IMR-90 (cell line): Measurements from ENCODE around the gene TROAP. TPM values are rescaled to one million over a fixed set of nuclear protein-coding genes. Genes with fewer than 3 reads are reported as not detected.

ENCODE experiments used
- ATAC-seq: fragments of 200-7000 bp; cut with Tn5 transposase; 2 replicates; pipeline ENCODE4 v1.9.1; 2020; ENCODE audit warnings: low read depth, mild to moderate bottlenecking, moderate library complexity
- BruUV-seq: library from RNA; stranded (reverse); fragments of 400-500 nt; replicated peaks from 2 replicates; lab custom pipeline; 2021; lab: Mats Ljungman, UMichigan
- CTCF ChIA-PET: fragments of 300-600 bp; formaldehyde crosslinking; extraction: SDS; loops from one replicate; lab custom pipeline; 2021; ENCODE audit warnings: antibody characterized with exemption; lab: Yijun Ruan, JAX
- POLR2A ChIA-PET: fragments of 300-600 bp; sonication (Branson Sonifier 250); formaldehyde crosslinking; loops from one replicate; lab custom pipeline; 2022; ENCODE audit warnings: antibody characterized with exemption; ENCODE audit not compliant: unreplicated experiment; lab: Charles Lee
- DNase-seq: peaks from one replicate; pipeline ENCODE4 v3.0.0; 2013
- H2AFZ ChIP-seq: replicated peaks from 2 replicates; pipeline ENCODE3; 2013; ENCODE audit warnings: low read length, mild to moderate bottlenecking; ENCODE audit not compliant: poor library complexity
- H2AK5ac ChIP-seq: 2 replicates; pipeline ENCODE4 v1.6.1; 2013; ENCODE audit warnings: low read depth, low read length, inconsistent platforms
- H2AK9ac ChIP-seq: replicated peaks from 2 replicates; pipeline ENCODE3; 2013; ENCODE audit warnings: mild to moderate bottlenecking, low read depth, low read length, moderate library complexity; ENCODE audit not compliant: poor library complexity
- H2BK120ac ChIP-seq: 2 replicates; pipeline ENCODE4 v1.6.1; 2013; ENCODE audit warnings: low read depth, low read length, inconsistent platforms
- H2BK15ac ChIP-seq: 3 replicates; pipeline ENCODE4 v1.6.1; 2013; ENCODE audit warnings: low read depth, low read length, inconsistent platforms
- H2BK20ac ChIP-seq: 2 replicates; pipeline ENCODE4 v1.6.1; 2013; ENCODE audit warnings: low read depth, mild to moderate bottlenecking, inconsistent platforms, low read length, moderate library complexity
- H2BK5ac ChIP-seq: 2 replicates; pipeline ENCODE4 v1.6.1; 2013; ENCODE audit warnings: mild to moderate bottlenecking, low read depth, low read length, inconsistent platforms; ENCODE audit not compliant: poor library complexity, severe bottlenecking
- H3K14ac ChIP-seq: replicated peaks from 2 replicates; pipeline ENCODE4 v1.6.1; 2013; ENCODE audit warnings: low read depth, low read length, inconsistent platforms
- H3K18ac ChIP-seq: 2 replicates; pipeline ENCODE4 v1.6.1; 2013; ENCODE audit warnings: low read depth, low read length, control low read depth
- H3K23ac ChIP-seq: 2 replicates; pipeline ENCODE4 v1.6.1; 2013; ENCODE audit warnings: low read depth, low read length, inconsistent platforms
- H3K27ac ChIP-seq: 2 replicates; pipeline ENCODE4 v1.5.1; 2013; ENCODE audit warnings: mild to moderate bottlenecking, control low read depth, low read length; ENCODE audit not compliant: insufficient read depth
- H3K27me3 ChIP-seq: 2 replicates; pipeline ENCODE4 v1.6.1; 2013; ENCODE audit warnings: low read length; ENCODE audit not compliant: control insufficient read depth, insufficient read depth
- H3K36me3 ChIP-seq: 2 replicates; pipeline ENCODE4 v1.6.1; 2013; ENCODE audit warnings: low read length, mixed read lengths; ENCODE audit not compliant: control insufficient read depth, insufficient read depth
- H3K4ac ChIP-seq: 2 replicates; pipeline ENCODE4 v1.6.1; 2013; ENCODE audit warnings: low read depth, low read length, inconsistent platforms
- H3K4me1 ChIP-seq: 2 replicates; pipeline ENCODE4 v1.6.1; 2013; ENCODE audit warnings: low read length, mixed read lengths; ENCODE audit not compliant: control insufficient read depth, insufficient read depth
- H3K4me2 ChIP-seq: 2 replicates; pipeline ENCODE4 v1.6.1; 2013; ENCODE audit warnings: low read depth, mild to moderate bottlenecking, control low read depth, low read length, moderate library complexity
- H3K4me3 ChIP-seq: 2 replicates; pipeline ENCODE4 v1.5.1; 2013; ENCODE audit warnings: low read depth, mild to moderate bottlenecking, control low read depth, low read length, moderate library complexity; ENCODE audit not compliant: insufficient read depth
- H3K56ac ChIP-seq: 2 replicates; pipeline ENCODE4 v1.6.1; 2013; ENCODE audit warnings: low read length, inconsistent platforms; ENCODE audit not compliant: insufficient read depth; ENCODE audit errors: extremely low read depth
- H3K79me1 ChIP-seq, 2 experiments: 2 replicates each; pipeline ENCODE4 v1.6.1; 2013; ENCODE audit warnings: low read length in 2 of 2, inconsistent platforms in 1 of 2, low read depth in 1 of 2
- H3K9ac ChIP-seq: 2 replicates; pipeline ENCODE4 v1.6.1; 2013; ENCODE audit warnings: low read depth, low read length, control low read depth
- H3K9me1 ChIP-seq: 2 replicates; pipeline ENCODE4 v1.6.1; 2013; ENCODE audit warnings: low read length, inconsistent platforms; ENCODE audit not compliant: insufficient read depth
- H3K9me3 ChIP-seq: 2 replicates; pipeline ENCODE4 v1.6.1; 2013; ENCODE audit warnings: low read length; ENCODE audit not compliant: control insufficient read depth, insufficient read depth
- H4K20me1 ChIP-seq: 2 replicates; pipeline ENCODE4 v1.6.1; 2013; ENCODE audit warnings: low read length, inconsistent platforms; ENCODE audit not compliant: insufficient read depth
- H4K5ac ChIP-seq: 2 replicates; pipeline ENCODE4 v1.6.1; 2013; ENCODE audit warnings: mild to moderate bottlenecking, low read depth, low read length, control low read depth
- H4K8ac ChIP-seq, 2 experiments: 2 replicates each; pipeline ENCODE4 v1.6.1; 2013; ENCODE audit warnings: low read depth in 2 of 2, low read length in 2 of 2, control low read depth in 1 of 2, inconsistent platforms in 1 of 2
- H4K91ac ChIP-seq: 2 replicates; pipeline ENCODE4 v1.6.1; 2013; ENCODE audit warnings: low read depth, low read length, inconsistent platforms; ENCODE audit not compliant: insufficient read depth
- BHLHE40 ChIP-seq: fragments of 150-350 bp; IDR thresholded peaks from 2 replicates; pipeline ENCODE4 v1.6.1; 2016; ENCODE audit warnings: mild to moderate bottlenecking, low read depth, low read length
- CEBPB ChIP-seq: IDR thresholded peaks from 2 replicates; pipeline ENCODE4 v1.6.1; 2012; ENCODE audit warnings: low read depth, low read length, improper control_type of control experiment
- CTCF ChIP-seq: conservative IDR thresholded peaks from 2 replicates; pipeline ENCODE4 v1.5.1; 2012; ENCODE audit warnings: mild to moderate bottlenecking, low read depth, low read length, improper control_type of control experiment
- ELK1 ChIP-seq: fragments of 150-350 bp; IDR thresholded peaks from 2 replicates; pipeline ENCODE4 v1.6.1; 2016; ENCODE audit warnings: low read depth, mild to moderate bottlenecking, low read length, moderate library complexity, borderline replicate concordance
- MAZ ChIP-seq: IDR thresholded peaks from 2 replicates; pipeline ENCODE4 v1.6.1; 2012; ENCODE audit warnings: low read depth, mild to moderate bottlenecking, low read length, improper control_type of control experiment, moderate library complexity, borderline replicate concordance
- POLR2A ChIP-seq: IDR thresholded peaks from 2 replicates; pipeline ENCODE4 v1.6.1; 2012; ENCODE audit warnings: mild to moderate bottlenecking, low read depth, low read length
- RAD21 ChIP-seq: IDR thresholded peaks from 2 replicates; pipeline ENCODE4 v1.6.1; 2012; ENCODE audit warnings: low read length, improper control_type of control experiment
- SMC3 ChIP-seq: fragments of 150-350 bp; IDR thresholded peaks from 2 replicates; pipeline ENCODE4 v1.6.1; 2016; ENCODE audit warnings: low read depth, mild to moderate bottlenecking, antibody characterized with exemption, low read length, moderate library complexity
- USF2 ChIP-seq: fragments of 150-350 bp; IDR thresholded peaks from 2 replicates; pipeline ENCODE4 v1.6.1; 2017; ENCODE audit warnings: mild to moderate bottlenecking, antibody characterized with exemption, low read length, low read depth
- WGBS, 2 experiments: methylation state at CpG; one replicate each; pipeline versions ENCODE4 v1.1.5 to v1.1.7; 2013; ENCODE audit warnings: missing lambda C conversion rate in 2 of 2; ENCODE audit not compliant: insufficient read length in 1 of 2; ENCODE audit errors: extremely low coverage in 2 of 2; 5-methylcytosine and 5-hydroxymethylcytosine counted together
- dilution Hi-C: fragments of 300-500 bp; cut with HindIII; formaldehyde crosslinking; loops from one replicate; pipeline ENCODE4 v1.14.3; 2018; ENCODE audit warnings: low sequenced_read_pairs; ENCODE audit not compliant: unreplicated experiment
- in situ Hi-C: fragments of 300-500 bp; cut with MboI; formaldehyde crosslinking; loops from 3 replicates; pipeline ENCODE4 v1.14.3; 2019; ENCODE audit warnings: low sequenced_read_pairs, inconsistent platforms, mixed read lengths
- intact Hi-C: fragments of 100-400 bp; cut with micrococcal nuclease; formaldehyde crosslinking; loops from 2 replicates; pipeline ENCODE4 v1.10.0; 2022
- polyA plus RNA-seq, 3 experiments: library from polyadenylated mRNA; depleted of rRNA; stranded (reverse); fragments of >200 nt; gene quantifications; 2 replicates each; pipeline ENCODE4 v1.2.3, GENCODE V29; 2012; ENCODE audit warnings: low replicate concordance in 1 of 3
- total RNA-seq: library from RNA; depleted of rRNA; stranded (reverse); fragments of >200 nt; gene quantifications from 2 replicates; pipeline ENCODE4 v1.2.3, GENCODE V29; 2012

The TROAP gene
- total and polyA plus RNA-seq, 2 of the 4 experiments (the other 2 are of a cell fraction) = 21.5 to 29.3 TPM

- H3K56ac ChIP-seq = peak overlapping the region; percentile 56; the same call in 1 of the 2 replicates
- no peaks in the 10 kb centered on the region for H3K36me3 ChIP-seq
- BruUV-seq = no TSS peak
- H4K8ac ChIP-seq = peak overlapping the region; percentile 34 to 93
- TF ChIP-seq CEBPB = no peak
- no peak for TF ChIP-seq ELK1
- TF ChIP-seq BHLHE40 = no peak
- TF ChIP-seq SMC3 = peak; percentile 45
- TF ChIP-seq CTCF = peak; percentile 83
- TF ChIP-seq RAD21 = peak; percentile 30; the same call in 1 of the 2 replicates
- TF ChIP-seq MAZ = peak; percentile 87
- TF ChIP-seq USF2 = no peak
- TF ChIP-seq POLR2A = peak; percentile 74
- H3K18ac ChIP-seq = peak overlapping the region; percentile 53
- peaks cover 5 to 17% of the 10 kb centered on the region in 2 experiments; a peak in 2 of 4 replicates for H3K79me1 ChIP-seq
- peaks cover 43% of the 10 kb centered on the region for H3K27me3 ChIP-seq
- dilution Hi-C loops = no loop called here
- ChIA-PET CTCF (interaction anchor here (0.6 to 2.7 kb wide), 22 partner anchors 9 to 989 kb away, joined by 3 to 19 read pairs (median 4); partner anchors contain the start of genes C1QL4, SPATS2 and TROAP), POLR2A (interaction anchor here (0.5 to 0.6 kb wide), 2 partner anchors 206 to 411 kb away, joined by 3 to 6 read pairs; no protein-coding TSS in a partner anchor)
- peak; percentile 89 for DNase-seq
- H3K23ac ChIP-seq = no peak overlapping the region
- 11% methylated on average over 11 of the region's 37 CpGs; no CpG with 5 or more reads in 1 of the 2 experiments for WGBS, 2 experiments
- no peak overlapping the region for H2BK5ac ChIP-seq
- in situ Hi-C loops = no loop called here
- H3K4me2 ChIP-seq = peak overlapping the region; percentile 83
- H3K9me1 ChIP-seq = peaks cover 8% of the 10 kb centered on the region; the same call in 1 of the 2 replicates
- ATAC-seq = peak; percentile 89
- H3K9ac ChIP-seq = peak overlapping the region; percentile 54
- no peaks in the 10 kb centered on the region for H3K9me3 ChIP-seq
- peak overlapping the region; percentile 43; the same call in 1 of the 2 replicates for H2BK20ac ChIP-seq
- H2AFZ ChIP-seq = peak overlapping the region; percentile 92
- intact Hi-C loops = no loop called here
- H3K4ac ChIP-seq = peak overlapping the region; percentile 90
- H3K4me3 ChIP-seq = peak overlapping the region; percentile 47
- peak overlapping the region; percentile 83 for H4K91ac ChIP-seq
- peak overlapping the region; percentile 86 for H3K14ac ChIP-seq
- H2BK120ac ChIP-seq = peak overlapping the region; percentile 20; the same call in 1 of the 2 replicates
- peak overlapping the region; percentile 6 for H2AK9ac ChIP-seq
- 0 out of 2 replicates have a peak, but pooled peaks cover 5% of the 10 kb centered on the region for H4K20me1 ChIP-seq
- H2BK15ac ChIP-seq = no peak overlapping the region; the same call in 2 of the 3 replicates
- H3K27ac ChIP-seq = peak overlapping the region; percentile 2; the same call in 1 of the 2 replicates
- H2AK5ac ChIP-seq = peak overlapping the region; percentile 57; the same call in 1 of the 2 replicates
- peaks cover 20% of the 10 kb centered on the region for H3K4me1 ChIP-seq
- peak overlapping the region; percentile 79 for H4K5ac ChIP-seq
Measured at GRCh38 chr12:49347311-49348193, 24.5 kb downstream of the TROAP start.
